A673 (cell line): ENCODE measurements around the gene ATOH7.

Experiments
- CTCF ChIP-seq: fragments of 300-800, 200-600 bp; sonication (generic); conservative IDR thresholded peaks from 2 replicates; pipeline ENCODE4 v1.5.1; 2017; ENCODE audit warnings: low read depth, mild to moderate bottlenecking, antibody characterized with exemption, low read length, moderate library complexity, mixed read lengths
- EZH2 ChIP-seq: fragments of 200-600 bp; sonication (generic); IDR thresholded peaks from 2 replicates; pipeline ENCODE4 v1.6.1; 2017; ENCODE audit warnings: borderline replicate concordance, low read depth, mild to moderate bottlenecking, mixed read lengths, antibody characterized with exemption, low read length; ENCODE audit not compliant: poor library complexity, severe bottlenecking

DNA sequence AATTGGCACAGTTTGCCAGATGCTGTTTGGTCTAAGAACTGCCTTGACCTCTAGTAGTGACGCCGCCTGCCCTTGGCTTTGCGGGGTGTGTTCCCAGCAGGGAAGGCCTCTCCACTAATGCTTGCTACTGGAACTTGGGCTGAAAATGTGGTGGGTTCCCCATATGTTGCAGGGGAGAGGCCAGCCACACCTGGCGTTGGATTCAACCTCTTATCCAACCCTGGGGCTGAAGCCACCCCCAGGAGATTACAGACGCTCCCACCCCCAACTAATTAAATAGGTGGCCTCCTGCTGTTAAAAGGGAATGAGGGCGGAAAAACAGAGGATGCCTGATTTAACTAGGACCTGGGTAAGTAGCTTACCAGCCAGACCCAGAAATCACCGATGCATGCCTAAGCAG, 19.2 kb upstream of the ATOH7 start:
- TF ChIP-seq CTCF, result no peak
- no peak for TF ChIP-seq EZH2
